ENCODE results near the gene UBE2I. TPM values are rescaled to one million over a fixed set of nuclear protein-coding genes. Genes with fewer than 3 reads are reported as not detected.
"Not testable (repeated sequence)": the region's sequence is repeated elsewhere in the genome, so short reads cannot be mapped to it uniquely, and the experiment has no call there.

UBE2I gene
- total RNA-seq, 3 donors from 2014 or later = 52.5 to 67.8 (median 62.2) TPM

- H3K4me1 ChIP-seq = peaks cover 0 to 8% of the 10 kb centered on the region in 2 donors
- TF ChIP-seq POLR2AphosphoS5 (IDR thresholded peaks at IDR 0.05) (no peak), POLR2A (IDR thresholded peaks at IDR 0.05) (no peak)
- TF ChIP-seq, protein P1, sequence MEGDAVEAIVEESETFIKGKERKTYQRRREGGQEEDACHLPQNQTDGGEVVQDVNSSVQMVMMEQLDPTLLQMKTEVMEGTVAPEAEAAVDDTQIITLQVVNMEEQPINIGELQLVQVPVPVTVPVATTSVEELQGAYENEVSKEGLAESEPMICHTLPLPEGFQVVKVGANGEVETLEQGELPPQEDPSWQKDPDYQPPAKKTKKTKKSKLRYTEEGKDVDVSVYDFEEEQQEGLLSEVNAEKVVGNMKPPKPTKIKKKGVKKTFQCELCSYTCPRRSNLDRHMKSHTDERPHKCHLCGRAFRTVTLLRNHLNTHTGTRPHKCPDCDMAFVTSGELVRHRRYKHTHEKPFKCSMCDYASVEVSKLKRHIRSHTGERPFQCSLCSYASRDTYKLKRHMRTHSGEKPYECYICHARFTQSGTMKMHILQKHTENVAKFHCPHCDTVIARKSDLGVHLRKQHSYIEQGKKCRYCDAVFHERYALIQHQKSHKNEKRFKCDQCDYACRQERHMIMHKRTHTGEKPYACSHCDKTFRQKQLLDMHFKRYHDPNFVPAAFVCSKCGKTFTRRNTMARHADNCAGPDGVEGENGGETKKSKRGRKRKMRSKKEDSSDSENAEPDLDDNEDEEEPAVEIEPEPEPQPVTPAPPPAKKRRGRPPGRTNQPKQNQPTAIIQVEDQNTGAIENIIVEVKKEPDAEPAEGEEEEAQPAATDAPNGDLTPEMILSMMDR (IDR thresholded peaks at IDR 0.05) = no peak
- peaks cover 0 to 64% of the 10 kb centered on the region in 2 donors for H3K27me3 ChIP-seq
- no peak for DNase-seq (ENCODE audit: low spot score in 2 of 2)
- H3K9me3 ChIP-seq = peaks cover 0 to 3% of the 10 kb centered on the region in 2 donors
- H3K36me3 ChIP-seq = no peaks in the 10 kb centered on the region
- H3K27ac ChIP-seq = no peak overlapping the region
- H3K4me3 ChIP-seq = no peak overlapping the region
- intact Hi-C loops (cut with DNase I; ENCODE audit: low total_unique reads) = no loop called here
Observed at GRCh38 chr16:1263591-1264344, 45.7 kb upstream of the UBE2I start.

GRCh38 chr16:1264345-1265089, 44.9 kb upstream of the UBE2I start:
- DNase-seq (ENCODE audit: low spot score in 2 of 2) = no peak
- H3K4me3 ChIP-seq = no peak overlapping the region
- peaks cover 0 to 1% of the 10 kb centered on the region in 2 donors for H3K4me1 ChIP-seq
- no peak overlapping the region for H3K27ac ChIP-seq
- H3K27me3 ChIP-seq = peaks cover 0 to 57% of the 10 kb centered on the region in 2 donors
- TF ChIP-seq, protein P1 (IDR thresholded peaks at IDR 0.05) = no peak
- TF ChIP-seq POLR2A (IDR thresholded peaks at IDR 0.05) (no peak), POLR2AphosphoS5 (IDR thresholded peaks at IDR 0.05) (no peak)
- H3K36me3 ChIP-seq = no peaks in the 10 kb centered on the region
- H3K9me3 ChIP-seq = peaks cover 0 to 3% of the 10 kb centered on the region in 2 donors
- intact Hi-C loops (cut with DNase I; ENCODE audit: low total_unique reads) = no loop called here

GRCh38 chr16:1265090-1265630, 44.3 kb upstream of the UBE2I start:
- H3K27me3 ChIP-seq = peaks cover 0 to 50% of the 10 kb centered on the region in 2 donors
- H3K27ac ChIP-seq = no peak overlapping the region
- no peak overlapping the region for H3K4me3 ChIP-seq
- DNase-seq (ENCODE audit: low spot score in 2 of 2) = no peak
- intact Hi-C loops (cut with DNase I; ENCODE audit: low total_unique reads) = no loop called here
- TF ChIP-seq POLR2A (IDR thresholded peaks at IDR 0.05) (no peak), POLR2AphosphoS5 (IDR thresholded peaks at IDR 0.05) (no peak)
- TF ChIP-seq, protein P1 (IDR thresholded peaks at IDR 0.05) = no peak
- no peaks in the 10 kb centered on the region for H3K36me3 ChIP-seq
- H3K4me1 ChIP-seq = no peaks in the 10 kb centered on the region
- H3K9me3 ChIP-seq = peaks cover 0 to 3% of the 10 kb centered on the region in 2 donors

GRCh38 chr16:1265826-1266225, 43.6 kb upstream of the UBE2I start:
- intact Hi-C loops (cut with DNase I; ENCODE audit: low total_unique reads) = no loop called here
- Histone ChIP-seq H3K27ac (no peak overlapping the region), H3K9me3 (peaks cover 0 to 3% of the 10 kb centered on the region in 2 donors), H3K27me3 (peaks cover 0 to 44% of the 10 kb centered on the region in 2 donors), H3K4me3 (no peak overlapping the region), H3K4me1 (no peaks in the 10 kb centered on the region), H3K36me3 (no peaks in the 10 kb centered on the region)
- DNase-seq (ENCODE audit: low spot score in 2 of 2) = no peak
- TF ChIP-seq, protein P1 (IDR thresholded peaks at IDR 0.05) = no peak

- DNase-seq (ENCODE audit: low spot score in 2 of 2); H3K36me3 ChIP-seq; intact Hi-C loops (cut with DNase I; ENCODE audit: low total_unique reads); H3K4me3 ChIP-seq; H3K4me1 ChIP-seq; H3K27ac ChIP-seq; H3K9me3 ChIP-seq: not testable (repeated sequence)
- H3K27me3 ChIP-seq = peaks cover 0 to 20% of the 10 kb centered on the region in 2 donors
Observed at GRCh38 chr16:1269418-1269817, 40.0 kb upstream of the UBE2I start.
